ENCODE data around the gene DIPK1B.

DNA sequence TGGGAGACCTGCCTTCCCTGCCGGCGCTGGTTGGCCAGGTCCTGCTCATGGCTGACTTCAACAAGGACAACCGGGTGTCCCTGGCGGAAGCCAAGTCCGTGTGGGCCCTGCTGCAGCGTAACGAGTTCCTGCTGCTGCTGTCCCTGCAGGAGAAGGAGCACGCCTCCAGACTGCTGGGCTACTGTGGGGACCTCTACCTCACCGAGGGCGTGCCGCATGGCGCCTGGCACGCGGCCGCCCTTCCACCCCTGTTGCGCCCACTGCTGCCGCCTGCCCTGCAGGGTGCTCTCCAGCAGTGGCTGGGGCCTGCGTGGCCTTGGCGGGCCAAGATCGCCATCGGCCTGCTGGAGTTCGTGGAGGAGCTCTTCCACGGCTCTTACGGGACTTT is 10.6 kb downstream of the DIPK1B start:
- TF ChIP-seq CTCF (IDR thresholded peaks at IDR 0.05; ENCODE audit: extremely low read depth in 1 of 2, insufficient read depth in 1 of 2, low read depth in 1 of 2, low read length in 2 of 2) = no peak
- no peak for TF ChIP-seq EZH2 (IDR thresholded peaks at IDR 0.05; ENCODE audit: borderline replicate concordance, low read depth, low read length, severe bottlenecking)
- TF ChIP-seq, protein P1, sequence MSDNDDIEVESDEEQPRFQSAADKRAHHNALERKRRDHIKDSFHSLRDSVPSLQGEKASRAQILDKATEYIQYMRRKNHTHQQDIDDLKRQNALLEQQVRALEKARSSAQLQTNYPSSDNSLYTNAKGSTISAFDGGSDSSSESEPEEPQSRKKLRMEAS (IDR thresholded peaks at IDR 0.05; ENCODE audit: insufficient read depth, insufficient read length) = no peak
